ENCODE data around the gene ZMAT5.

DNA sequence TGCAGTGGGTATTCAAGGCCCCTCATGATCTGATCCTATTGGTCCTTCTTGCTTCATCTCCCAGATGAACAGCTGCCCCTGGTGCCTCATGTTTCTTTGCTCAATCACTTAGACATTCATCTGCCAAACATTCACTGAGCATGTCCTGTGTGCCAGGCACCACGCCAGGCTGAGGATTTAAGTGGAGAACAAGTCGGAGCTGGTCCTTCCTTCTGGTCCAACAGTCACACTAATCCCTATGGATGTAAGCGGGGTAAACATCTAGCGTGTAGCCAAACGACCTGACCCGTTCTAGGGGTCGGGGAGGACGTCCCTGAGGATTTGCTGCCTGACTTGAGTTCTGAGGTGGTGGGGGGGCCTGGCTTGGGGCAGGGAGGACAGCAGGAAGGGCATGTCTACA is 21.9 kb downstream of the ZMAT5 start:
- no peak for TF ChIP-seq EP300 (IDR thresholded peaks at IDR 0.05)
- no peak for TF ChIP-seq CTCF (IDR thresholded peaks at IDR 0.05)
